K562 (cell line): ENCODE measurements around the gene ARHGAP18.

Source experiments
- ATF7 ChIP-seq: fragments of 450-650 bp; IDR thresholded peaks from 2 replicates; pipeline ENCODE4 v1.7.1; 2014; ENCODE audit warnings: mild to moderate bottlenecking, moderate library complexity
- BMI1 ChIP-seq: fragments of 150-350 bp; IDR thresholded peaks from 2 replicates; pipeline ENCODE4 v1.6.1; 2014; ENCODE audit warnings: low read length
- CAMTA2 ChIP-seq: fragments of 250-450 bp; sonication (Bioruptor Pico); conservative IDR thresholded peaks from 2 replicates; pipeline ENCODE4 v1.5.1; 2022
- GATAD2B ChIP-seq: fragments of 450-650 bp; IDR thresholded peaks from 2 replicates; pipeline ENCODE4 v1.6.1; 2017; ENCODE audit warnings: mild to moderate bottlenecking, borderline replicate concordance
- POLR2A ChIP-seq: fragments of 450-650 bp; conservative IDR thresholded peaks from 2 replicates; pipeline ENCODE4 v1.6.1; 2016
- TSC22D4 ChIP-seq: fragments of 450-650 bp; IDR thresholded peaks from 2 replicates; pipeline ENCODE4 v1.6.1; 2016; ENCODE audit warnings: missing genetic modification characterization, missing biosample characterization, control low read depth
- TF ChIP-seq, protein P1 (sequence below): fragments of 450-650 bp; IDR thresholded peaks from 2 replicates; pipeline ENCODE4 v1.7.1; 2018; ENCODE audit warnings: mild to moderate bottlenecking, low read depth; ENCODE audit not compliant: partially characterized antibody

GRCh38 chr6:129699659-129700058 is 10.3 kb downstream of the ARHGAP18 start:
- TF ChIP-seq TSC22D4 (tag): no peak
- TF ChIP-seq POLR2A: no peak
- TF ChIP-seq, protein P1, sequence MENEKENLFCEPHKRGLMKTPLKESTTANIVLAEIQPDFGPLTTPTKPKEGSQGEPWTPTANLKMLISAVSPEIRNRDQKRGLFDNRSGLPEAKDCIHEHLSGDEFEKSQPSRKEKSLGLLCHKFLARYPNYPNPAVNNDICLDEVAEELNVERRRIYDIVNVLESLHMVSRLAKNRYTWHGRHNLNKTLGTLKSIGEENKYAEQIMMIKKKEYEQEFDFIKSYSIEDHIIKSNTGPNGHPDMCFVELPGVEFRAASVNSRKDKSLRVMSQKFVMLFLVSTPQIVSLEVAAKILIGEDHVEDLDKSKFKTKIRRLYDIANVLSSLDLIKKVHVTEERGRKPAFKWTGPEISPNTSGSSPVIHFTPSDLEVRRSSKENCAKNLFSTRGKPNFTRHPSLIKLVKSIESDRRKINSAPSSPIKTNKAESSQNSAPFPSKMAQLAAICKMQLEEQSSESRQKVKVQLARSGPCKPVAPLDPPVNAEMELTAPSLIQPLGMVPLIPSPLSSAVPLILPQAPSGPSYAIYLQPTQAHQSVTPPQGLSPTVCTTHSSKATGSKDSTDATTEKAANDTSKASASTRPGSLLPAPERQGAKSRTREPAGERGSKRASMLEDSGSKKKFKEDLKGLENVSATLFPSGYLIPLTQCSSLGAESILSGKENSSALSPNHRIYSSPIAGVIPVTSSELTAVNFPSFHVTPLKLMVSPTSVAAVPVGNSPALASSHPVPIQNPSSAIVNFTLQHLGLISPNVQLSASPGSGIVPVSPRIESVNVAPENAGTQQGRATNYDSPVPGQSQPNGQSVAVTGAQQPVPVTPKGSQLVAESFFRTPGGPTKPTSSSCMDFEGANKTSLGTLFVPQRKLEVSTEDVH: no peak
- no peak for TF ChIP-seq BMI1
- no peak for TF ChIP-seq CAMTA2
- TF ChIP-seq GATAD2B: no peak
- no peak for TF ChIP-seq ATF7
